ENCODE results near the gene TRIM66.
A peak's percentile ranks its signal among the peaks of the same experiment; 100 is the strongest.

The TRIM66 gene

GRCh38 chr11:8603696-8604077 is 78.8 kb downstream of the TRIM66 start:
- no peak overlapping the region for H3K4me3 ChIP-seq (ENCODE audit: low read length, poor library complexity, severe bottlenecking)
- H3K4me1 ChIP-seq (ENCODE audit: insufficient read depth, low read length, poor library complexity, severe bottlenecking), result no peaks in the 10 kb centered on the region
- H3K36me3 ChIP-seq (ENCODE audit: insufficient read depth, low read length), result no peaks in the 10 kb centered on the region
- no peaks in the 10 kb centered on the region for H3K79me2 ChIP-seq (ENCODE audit: insufficient read depth, low read length)
- H3F3A ChIP-seq (ENCODE audit: low read depth), result no peaks in the 10 kb centered on the region
- no peaks in the 10 kb centered on the region for H3K9me3 ChIP-seq (ENCODE audit: insufficient read depth, low read depth, low read length)
- H3K4me2 ChIP-seq (ENCODE audit: low read depth, low read length, poor library complexity, severe bottlenecking), result no peak overlapping the region
- H3K27me3 ChIP-seq (ENCODE audit: insufficient read depth, low read length, poor library complexity, severe bottlenecking), result no peaks in the 10 kb centered on the region
- 0 out of 2 replicates have a peak overlapping the region, but pooled peaks have one; percentile 6 for H2AFZ ChIP-seq (ENCODE audit: low read length)
- TF ChIP-seq EZH2phosphoT487 (IDR thresholded peaks at IDR 0.05; ENCODE audit: borderline replicate concordance), result no peak
- TF ChIP-seq, protein P1, sequence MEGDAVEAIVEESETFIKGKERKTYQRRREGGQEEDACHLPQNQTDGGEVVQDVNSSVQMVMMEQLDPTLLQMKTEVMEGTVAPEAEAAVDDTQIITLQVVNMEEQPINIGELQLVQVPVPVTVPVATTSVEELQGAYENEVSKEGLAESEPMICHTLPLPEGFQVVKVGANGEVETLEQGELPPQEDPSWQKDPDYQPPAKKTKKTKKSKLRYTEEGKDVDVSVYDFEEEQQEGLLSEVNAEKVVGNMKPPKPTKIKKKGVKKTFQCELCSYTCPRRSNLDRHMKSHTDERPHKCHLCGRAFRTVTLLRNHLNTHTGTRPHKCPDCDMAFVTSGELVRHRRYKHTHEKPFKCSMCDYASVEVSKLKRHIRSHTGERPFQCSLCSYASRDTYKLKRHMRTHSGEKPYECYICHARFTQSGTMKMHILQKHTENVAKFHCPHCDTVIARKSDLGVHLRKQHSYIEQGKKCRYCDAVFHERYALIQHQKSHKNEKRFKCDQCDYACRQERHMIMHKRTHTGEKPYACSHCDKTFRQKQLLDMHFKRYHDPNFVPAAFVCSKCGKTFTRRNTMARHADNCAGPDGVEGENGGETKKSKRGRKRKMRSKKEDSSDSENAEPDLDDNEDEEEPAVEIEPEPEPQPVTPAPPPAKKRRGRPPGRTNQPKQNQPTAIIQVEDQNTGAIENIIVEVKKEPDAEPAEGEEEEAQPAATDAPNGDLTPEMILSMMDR (conservative IDR thresholded peaks at IDR 0.05; ENCODE audit: low read length), result no peak
- no peaks in the 10 kb centered on the region for H4K20me1 ChIP-seq (ENCODE audit: insufficient read depth, low read length, poor library complexity, severe bottlenecking)
- no peak overlapping the region for H3K9ac ChIP-seq (ENCODE audit: low read depth, low read length, poor library complexity, severe bottlenecking)
- no peaks in the 10 kb centered on the region for H3K9me2 ChIP-seq (replicated peaks; ENCODE audit: low read depth, low read length)

DNA sequence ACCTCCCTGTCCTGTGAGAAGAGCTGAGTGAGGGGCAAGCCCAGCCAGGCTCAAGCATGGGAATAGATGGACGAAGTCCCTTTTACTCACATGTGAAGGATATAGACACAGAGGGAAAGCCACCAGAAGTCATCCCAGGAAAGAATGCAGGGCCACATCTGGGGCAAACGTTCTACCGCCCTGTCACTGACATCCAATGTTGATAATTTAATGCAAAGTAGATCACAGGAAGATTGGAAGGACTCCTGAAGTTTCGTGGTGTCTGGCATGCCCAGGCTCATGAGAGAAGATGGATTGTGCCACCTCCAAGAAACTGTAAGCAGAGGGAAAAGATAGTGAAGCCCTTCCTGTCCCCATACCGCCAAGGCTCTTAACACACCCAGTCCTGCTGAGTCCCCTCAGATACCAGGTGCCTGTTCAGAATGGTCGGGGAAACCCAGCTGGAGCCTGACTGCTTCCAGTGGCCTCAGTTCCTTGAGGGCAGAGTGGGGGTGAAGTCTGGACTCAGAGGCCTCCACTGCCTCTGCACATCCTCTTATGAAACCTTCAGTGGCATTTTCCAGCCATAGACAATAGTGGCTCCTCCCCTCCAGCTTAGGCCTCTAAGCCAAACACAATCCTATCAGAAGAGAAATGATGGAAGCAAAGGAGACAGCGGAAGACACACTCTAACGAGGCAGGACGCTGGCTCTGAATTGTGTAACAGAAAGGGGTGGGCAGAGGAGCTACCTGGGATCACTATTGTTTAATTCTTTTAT is 80.9 kb downstream of the TRIM66 start:
- Histone ChIP-seq H3K4me2 (ENCODE audit: low read depth, low read length, poor library complexity, severe bottlenecking) (no peak overlapping the region), H3K36me3 (ENCODE audit: insufficient read depth, low read length) (no peaks in the 10 kb centered on the region), H3K4me1 (ENCODE audit: insufficient read depth, low read length, poor library complexity, severe bottlenecking) (no peaks in the 10 kb centered on the region), H3K27me3 (ENCODE audit: insufficient read depth, low read length, poor library complexity, severe bottlenecking) (no peaks in the 10 kb centered on the region), H3K9me3 (ENCODE audit: insufficient read depth, low read depth, low read length) (no peaks in the 10 kb centered on the region), H3F3A (ENCODE audit: low read depth) (no peaks in the 10 kb centered on the region), H3K9ac (ENCODE audit: low read depth, low read length, poor library complexity, severe bottlenecking) (no peak overlapping the region), H3K9me2 (replicated peaks; ENCODE audit: low read depth, low read length) (no peaks in the 10 kb centered on the region), H4K20me1 (ENCODE audit: insufficient read depth, low read length, poor library complexity, severe bottlenecking) (no peaks in the 10 kb centered on the region), H2AFZ (ENCODE audit: low read length) (no peak overlapping the region), H3K79me2 (ENCODE audit: insufficient read depth, low read length) (no peaks in the 10 kb centered on the region), H3K4me3 (ENCODE audit: low read length, poor library complexity, severe bottlenecking) (no peak overlapping the region)
- TF ChIP-seq, protein P1 (conservative IDR thresholded peaks at IDR 0.05; ENCODE audit: low read length), result no peak
- no peak for TF ChIP-seq EZH2phosphoT487 (IDR thresholded peaks at IDR 0.05; ENCODE audit: borderline replicate concordance)

- Histone ChIP-seq H2AFZ (ENCODE audit: low read length) (no peak overlapping the region), H3K27me3 (ENCODE audit: insufficient read depth, low read length, poor library complexity, severe bottlenecking) (no peaks in the 10 kb centered on the region)
Measured at GRCh38 chr11:8598506-8598905, 84.0 kb downstream of the TRIM66 start.

More at GRCh38 chr11:8598506-8598905, 84.0 kb downstream of the TRIM66 start:
- no peaks in the 10 kb centered on the region for H4K20me1 ChIP-seq (ENCODE audit: insufficient read depth, low read length, poor library complexity, severe bottlenecking)
- no peaks in the 10 kb centered on the region for H3K9me2 ChIP-seq (replicated peaks; ENCODE audit: low read depth, low read length)
- H3K4me2 ChIP-seq (ENCODE audit: low read depth, low read length, poor library complexity, severe bottlenecking), result no peak overlapping the region
- H3K4me1 ChIP-seq (ENCODE audit: insufficient read depth, low read length, poor library complexity, severe bottlenecking), result peaks cover 12% of the 10 kb centered on the region
- no peak overlapping the region for H3K4me3 ChIP-seq (ENCODE audit: low read length, poor library complexity, severe bottlenecking)
- H3K9ac ChIP-seq (ENCODE audit: low read depth, low read length, poor library complexity, severe bottlenecking), result no peak overlapping the region
- TF ChIP-seq, protein P1 (conservative IDR thresholded peaks at IDR 0.05; ENCODE audit: low read length), result no peak
- TF ChIP-seq EZH2phosphoT487 (IDR thresholded peaks at IDR 0.05; ENCODE audit: borderline replicate concordance), result no peak
- peaks cover 6% of the 10 kb centered on the region; the same call in 1 of the 2 replicates for H3K79me2 ChIP-seq (ENCODE audit: insufficient read depth, low read length)
- H3K36me3 ChIP-seq (ENCODE audit: insufficient read depth, low read length), result no peaks in the 10 kb centered on the region
- H3K9me3 ChIP-seq (ENCODE audit: insufficient read depth, low read depth, low read length), result no peaks in the 10 kb centered on the region
- no peaks in the 10 kb centered on the region for H3F3A ChIP-seq (ENCODE audit: low read depth)

Measured in Loucy (cell line).